HCT116 (cell line): ENCODE measurements around the gene ZNF414.

Experiments used
- CTCF ChIP-seq, 3 experiments: fragments of 200-600 bp in 1 of 3; sonication (generic) in 1 of 3; IDR thresholded peaks in 2 of 3; conservative IDR thresholded peaks in 1 of 3; 2 replicates each; pipeline ENCODE4 v1.5.1; 2012 to 2017; ENCODE audit warnings: low read depth in 2 of 3, low read length in 2 of 3, antibody characterized with exemption in 1 of 3, borderline replicate concordance in 1 of 3, control low read depth in 1 of 3, mild to moderate bottlenecking in 1 of 3, mixed read lengths in 1 of 3, mixed run types in 1 of 3, moderate library complexity in 1 of 3; ENCODE audit not compliant: insufficient read depth in 1 of 3
- EZH2phosphoT487 ChIP-seq: fragments of 200-600 bp; IDR thresholded peaks from 2 replicates; pipeline ENCODE4 v1.6.1; 2018; ENCODE audit warnings: antibody characterized with exemption, borderline replicate concordance
- MAX ChIP-seq: IDR thresholded peaks from 2 replicates; pipeline ENCODE4 v1.6.1; 2012
- REST ChIP-seq: IDR thresholded peaks from 2 replicates; pipeline ENCODE4 v1.6.1; 2012; ENCODE audit warnings: low read depth

- no peak for TF ChIP-seq CTCF (IDR thresholded peaks at IDR 0.05 in 2 of 3, conservative IDR thresholded peaks at IDR 0.05 in 1 of 3; ENCODE audit: borderline replicate concordance in 1 of 3, insufficient read depth in 1 of 3, low read depth in 2 of 3, low read length in 2 of 3)
- TF ChIP-seq MAX: no peak
- no peak for TF ChIP-seq EZH2phosphoT487
- no peak for TF ChIP-seq REST
Measured at GRCh38 chr19:8477889-8478288, 36.1 kb downstream of the ZNF414 start.
